ENCODE data around the gene ADAM21. TPM values are rescaled to one million over a fixed set of nuclear protein-coding genes. Genes with fewer than 3 reads are reported as not detected.
A peak's percentile ranks its signal among the peaks of the same experiment; 100 is the strongest.
"Not testable (repeated sequence)": the region's sequence is repeated elsewhere in the genome, so short reads cannot be mapped to it uniquely, and the experiment has no call there.

Gene ADAM21
- total RNA-seq, 2 experiments from 2014 or later: not detected

DNA sequence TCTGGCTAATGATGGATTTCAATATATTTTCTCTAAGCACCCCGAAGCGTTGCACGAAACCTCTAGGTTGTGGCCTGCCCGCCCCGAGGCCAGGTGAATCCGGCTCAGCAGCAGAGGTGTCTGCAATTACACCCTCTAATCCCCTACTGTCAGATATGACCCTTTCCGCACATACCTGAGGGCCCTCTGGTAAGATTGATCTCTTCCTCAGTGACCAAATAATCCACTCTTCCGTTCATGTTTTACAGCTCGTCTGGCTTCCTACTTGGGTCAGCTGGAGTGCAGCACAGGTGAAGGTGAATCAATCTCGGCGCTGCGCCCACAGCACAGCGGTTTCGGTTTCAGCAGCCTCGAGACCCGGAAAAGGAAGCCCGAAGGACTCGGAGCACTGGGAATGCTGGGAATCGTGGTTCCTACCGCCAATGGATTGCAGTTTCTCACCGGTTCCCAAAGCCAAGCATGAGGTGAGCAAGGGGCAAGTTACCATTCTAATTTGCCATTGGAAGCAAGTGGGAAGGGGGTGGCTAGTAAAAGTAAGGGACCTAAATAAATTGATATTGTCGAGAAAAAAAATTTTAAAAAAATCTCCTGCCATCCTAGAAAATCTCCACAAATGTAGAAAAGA is 35.1 kb upstream of the ADAM21 start, which contains the start of gene SYNJ2BP:
Gene SYNJ2BP, minus strand, starts transcription at position 366 of the 625 bp plus-strand sequence. Its CDS starts 127 bp downstream, at position 239.
- H3K9me2 ChIP-seq (ENCODE audit: insufficient read depth, low read length): no peaks in the 10 kb centered on the region
- POLR2A ChIA-PET: no interaction called here
- CTCF ChIA-PET (ENCODE audit: unreplicated experiment): no interaction called here
- H2AFZ ChIP-seq (ENCODE audit: low read length): peak within 1 kb of the TSS; percentile 87
- H3K4me2 ChIP-seq (ENCODE audit: low read length): peak within 1 kb of the TSS; percentile 80
- no peaks in the 10 kb centered on the region for H3K9me3 ChIP-seq (ENCODE audit: low read length)
- no peaks in the 10 kb centered on the region for H3K79me2 ChIP-seq (ENCODE audit: insufficient read depth, low read depth, low read length)
- peak; percentile 66 for DNase-seq (ENCODE audit: low spot score)
- H3K27ac ChIP-seq (ENCODE audit: low read depth, low read length, poor library complexity, severe bottlenecking): no peak within 1 kb of the TSS
- no peaks in the 10 kb centered on the region for H3K36me3 ChIP-seq (ENCODE audit: insufficient read depth, low read length)
- H3K4me3 ChIP-seq (ENCODE audit: low read depth, low read length, poor library complexity, severe bottlenecking): peak within 1 kb of the TSS; percentile 83
- no TSS peak for BruUV-seq (replicated peaks)
- intact Hi-C loops (cut with micrococcal nuclease; ENCODE audit: unreplicated experiment): loop anchor here (10.0 kb wide), 1 partner anchor 398 kb away; no protein-coding TSS in a partner anchor
- TF ChIP-seq CTCF (conservative IDR thresholded peaks at IDR 0.05; ENCODE audit: low read length) (no peak), EZH2phosphoT487 (IDR thresholded peaks at IDR 0.05; ENCODE audit: borderline replicate concordance, low read depth, low read length) (no peak)
- no peaks in the 10 kb centered on the region for H4K20me1 ChIP-seq (ENCODE audit: insufficient read depth, low read length)
- H3K4me1 ChIP-seq (ENCODE audit: insufficient read depth, low read length, poor library complexity, severe bottlenecking): peaks cover 10% of the 10 kb centered on the region

DNA sequence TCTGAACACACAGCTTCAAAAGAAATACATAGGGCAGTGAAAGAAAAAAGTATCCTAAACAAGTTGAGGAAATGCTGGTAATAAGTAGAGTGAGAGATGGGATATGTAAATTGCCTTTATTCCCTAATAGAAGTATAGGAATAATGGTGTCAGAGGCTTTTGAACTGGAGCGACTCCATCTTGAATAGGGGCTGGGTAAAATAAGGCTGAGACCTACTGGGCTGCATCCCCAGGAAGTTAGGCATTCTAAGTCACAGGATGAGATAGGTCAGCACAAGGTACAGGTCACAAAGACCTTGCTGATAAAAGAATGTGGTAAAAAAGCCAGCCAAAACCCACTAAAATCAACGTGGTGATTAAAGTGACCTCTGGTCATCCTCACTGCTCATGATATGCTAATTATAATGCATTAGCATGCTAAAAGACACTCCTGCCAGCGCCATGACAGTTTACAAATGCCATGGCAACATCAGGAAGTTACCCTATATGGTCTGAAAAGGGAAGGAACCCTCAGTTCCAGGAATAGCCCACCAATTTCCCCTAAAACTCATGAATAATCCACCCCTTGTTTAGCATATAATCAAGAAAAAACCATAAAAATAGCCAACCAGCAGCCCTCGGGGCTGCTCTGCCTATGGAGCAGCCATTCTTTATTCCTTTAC is 32.6 kb upstream of the ADAM21 start:
- BruUV-seq (replicated peaks); H3K27ac ChIP-seq (ENCODE audit: low read depth, low read length, poor library complexity, severe bottlenecking); H3K9me3 ChIP-seq (ENCODE audit: low read length); H3K9me2 ChIP-seq (ENCODE audit: insufficient read depth, low read length); POLR2A ChIA-PET; H3K79me2 ChIP-seq (ENCODE audit: insufficient read depth, low read depth, low read length); H4K20me1 ChIP-seq (ENCODE audit: insufficient read depth, low read length); DNase-seq (ENCODE audit: low spot score); H3K4me2 ChIP-seq (ENCODE audit: low read length); H3K4me3 ChIP-seq (ENCODE audit: low read depth, low read length, poor library complexity, severe bottlenecking); H2AFZ ChIP-seq (ENCODE audit: low read length); H3K36me3 ChIP-seq (ENCODE audit: insufficient read depth, low read length); CTCF ChIA-PET (ENCODE audit: unreplicated experiment): not testable (repeated sequence)
- H3K4me1 ChIP-seq (ENCODE audit: insufficient read depth, low read length, poor library complexity, severe bottlenecking): peaks cover 10% of the 10 kb centered on the region
- intact Hi-C loops (cut with micrococcal nuclease; ENCODE audit: unreplicated experiment): loop anchor here (10.0 kb wide), 1 partner anchor 395 kb away; no protein-coding TSS in a partner anchor

- no peak for DNase-seq (ENCODE audit: low spot score)
- H3K9me3 ChIP-seq (ENCODE audit: low read length): no peaks in the 10 kb centered on the region
- H3K4me2 ChIP-seq (ENCODE audit: low read length): no peak overlapping the region
- no peaks in the 10 kb centered on the region for H3K36me3 ChIP-seq (ENCODE audit: insufficient read depth, low read length)
- H3K4me3 ChIP-seq (ENCODE audit: low read depth, low read length, poor library complexity, severe bottlenecking): no peak overlapping the region
- H3K9me2 ChIP-seq (ENCODE audit: insufficient read depth, low read length): no peaks in the 10 kb centered on the region
- intact Hi-C loops (cut with micrococcal nuclease; ENCODE audit: unreplicated experiment): no loop called here
- H3K79me2 ChIP-seq (ENCODE audit: insufficient read depth, low read depth, low read length): no peaks in the 10 kb centered on the region
- no TSS peak for BruUV-seq (replicated peaks)
- POLR2A ChIA-PET: no interaction called here
- H4K20me1 ChIP-seq (ENCODE audit: insufficient read depth, low read length): no peaks in the 10 kb centered on the region
- TF ChIP-seq EZH2phosphoT487 (IDR thresholded peaks at IDR 0.05; ENCODE audit: borderline replicate concordance, low read depth, low read length) (no peak), CTCF (conservative IDR thresholded peaks at IDR 0.05; ENCODE audit: low read length) (no peak)
- no peak overlapping the region for H3K27ac ChIP-seq (ENCODE audit: low read depth, low read length, poor library complexity, severe bottlenecking)
- no peak overlapping the region for H2AFZ ChIP-seq (ENCODE audit: low read length)
- CTCF ChIA-PET (ENCODE audit: unreplicated experiment): no interaction called here
- H3K4me1 ChIP-seq (ENCODE audit: insufficient read depth, low read length, poor library complexity, severe bottlenecking): no peaks in the 10 kb centered on the region
These were observed 29.4 kb upstream of the ADAM21 start for GRCh38 chr14:70422538-70422937.
